CD14-positive monocyte (primary cell): ENCODE data around the gene P4HA1. TPM values are rescaled to one million over a fixed set of nuclear protein-coding genes. Genes with fewer than 3 reads are reported as not detected.

Experiments used
- DNase-seq, 3 donors: peaks; one replicate each; pipeline ENCODE4 v3.0.0-alpha.2; 2011 to 2022
- H2AFZ ChIP-seq: 2 replicates; pipeline ENCODE4 v1.6.0; 2012; ENCODE audit warnings: mild to moderate bottlenecking, low read depth, low read length, inconsistent platforms; ENCODE audit not compliant: insufficient read depth, poor library complexity, severe bottlenecking
- H3K27ac ChIP-seq, 2 donors: 1 replicate in 1 of 2; 2 replicates in 1 of 2; pipeline ENCODE4 v1.5.1; 2012 to 2013; ENCODE audit warnings: low read length in 2 of 2, control low read depth in 1 of 2, inconsistent platforms in 1 of 2, low read depth in 1 of 2, mild to moderate bottlenecking in 1 of 2
- H3K27me3 ChIP-seq, 2 donors: one replicate each; pipeline versions ENCODE4 v1.6.0 to v1.6.1; 2011 to 2013; ENCODE audit warnings: low read length in 2 of 2; ENCODE audit not compliant: control insufficient read depth in 2 of 2, insufficient read depth in 2 of 2
- H3K36me3 ChIP-seq, 2 donors: replicated peaks in 1 of 2; 1 replicate in 1 of 2; 2 replicates in 1 of 2; pipeline versions ENCODE4 v1.5.1 to v1.6.1; 2012 to 2013; ENCODE audit warnings: low read length in 2 of 2, control low read depth in 1 of 2, inconsistent platforms in 1 of 2, mild to moderate bottlenecking in 1 of 2; ENCODE audit not compliant: insufficient read depth in 2 of 2, control insufficient read depth in 1 of 2
- H3K4me1 ChIP-seq, 2 donors: 1 replicate in 1 of 2; 2 replicates in 1 of 2; pipeline versions ENCODE4 v1.5.1 to v1.6.1; 2012 to 2013; ENCODE audit warnings: low read length in 2 of 2, control low read depth in 1 of 2, inconsistent platforms in 1 of 2, mild to moderate bottlenecking in 1 of 2, moderate library complexity in 1 of 2; ENCODE audit not compliant: insufficient read depth in 2 of 2, control insufficient read depth in 1 of 2
- H3K4me2 ChIP-seq: replicated peaks from 2 replicates; pipeline ENCODE3; 2012; ENCODE audit warnings: low read length, moderate library complexity, mild to moderate bottlenecking; ENCODE audit not compliant: poor library complexity, severe bottlenecking; ENCODE audit errors: extremely low read depth
- H3K4me3 ChIP-seq, 3 experiments: fragments of 200-600 bp in 1 of 3; sonication (generic) in 1 of 3; replicated peaks in 1 of 3; 1 replicate in 2 of 3; 2 replicates in 1 of 3; pipeline ENCODE4 v1.5.1; 2011 to 2013; ENCODE audit warnings: low read length in 3 of 3, mild to moderate bottlenecking in 3 of 3, control low read depth in 2 of 3, low read depth in 2 of 3, inconsistent platforms in 1 of 3, moderate library complexity in 1 of 3
- H3K79me2 ChIP-seq: 2 replicates; pipeline ENCODE4 v1.6.0; 2012; ENCODE audit warnings: mild to moderate bottlenecking, control low read depth, inconsistent platforms, low read length, moderate library complexity; ENCODE audit not compliant: insufficient read depth
- H3K9ac ChIP-seq: 2 replicates; pipeline ENCODE4 v1.6.0; 2017; ENCODE audit warnings: low read length, mild to moderate bottlenecking; ENCODE audit not compliant: insufficient read depth, poor library complexity, severe bottlenecking
- H3K9me3 ChIP-seq, 2 donors: replicated peaks in 1 of 2; 1 replicate in 1 of 2; 2 replicates in 1 of 2; pipeline versions ENCODE4 v1.5.1 to v1.6.1; 2012 to 2013; ENCODE audit warnings: low read length in 2 of 2, control low read depth in 1 of 2; ENCODE audit not compliant: control insufficient read depth in 1 of 2, insufficient read depth in 1 of 2
- H4K20me1 ChIP-seq: 2 replicates; pipeline ENCODE4 v1.6.0; 2012; ENCODE audit warnings: mild to moderate bottlenecking, low read length, control low read depth, moderate library complexity; ENCODE audit not compliant: insufficient read depth
- H3K27ac Mint-ChIP-seq, 7 donors: one replicate each; pipeline ENCODE4 v1.8.0; 2020; ENCODE audit warnings: mild to moderate bottlenecking in 7 of 7, mixed read lengths in 7 of 7, moderate library complexity in 6 of 7, inconsistent platforms in 2 of 7
- H3K27me3 Mint-ChIP-seq, 3 donors: one replicate each; pipeline ENCODE4 v1.8.0; 2021 to 2022; ENCODE audit warnings: low read depth in 3 of 3, mild to moderate bottlenecking in 3 of 3, mixed read lengths in 3 of 3, moderate library complexity in 3 of 3, inconsistent platforms in 1 of 3
- H3K36me3 Mint-ChIP-seq, 2 donors: one replicate each; pipeline ENCODE4 v1.8.0; 2020; ENCODE audit warnings: mixed read lengths in 2 of 2, inconsistent platforms in 1 of 2, mild to moderate bottlenecking in 1 of 2
- H3K4me1 Mint-ChIP-seq: one replicate; pipeline ENCODE4 v1.8.0; 2020; ENCODE audit warnings: mild to moderate bottlenecking, mixed read lengths
- H3K4me3 Mint-ChIP-seq, 2 donors: one replicate each; pipeline ENCODE4 v1.8.0; 2020; ENCODE audit warnings: mild to moderate bottlenecking in 2 of 2, mixed read lengths in 2 of 2, moderate library complexity in 1 of 2
- H3K9me3 Mint-ChIP-seq, 7 donors: one replicate each; pipeline ENCODE4 v1.8.0; 2020 to 2022; ENCODE audit warnings: mixed read lengths in 7 of 7, mild to moderate bottlenecking in 6 of 7, moderate library complexity in 6 of 7, inconsistent platforms in 2 of 7
- WGBS: methylation state at CpG from one replicate; pipeline ENCODE4 v1.1.5; 2013; ENCODE audit warnings: missing lambda C conversion rate; ENCODE audit not compliant: insufficient coverage; 5-methylcytosine and 5-hydroxymethylcytosine counted together
- intact Hi-C, 2 donors: fragments of 100-400 bp; cut with micrococcal nuclease; formaldehyde crosslinking; loops; one replicate each; pipeline versions ENCODE4 v1.15.0 to v1.15.1; 2023
- polyA plus RNA-seq, 3 donors: library from polyadenylated mRNA; depleted of rRNA in 1 of 3; unstranded in 2 of 3; stranded (reverse) in 1 of 3; fragments of 300-500 nt in 2 of 3; fragments of >200 nt in 1 of 3; fragmentation: Illumina TruSeq in 2 of 3; gene quantifications; 1 replicate in 2 of 3; 2 replicates in 1 of 3; pipeline ENCODE4 v1.2.3, GENCODE V29; 2012 to 2021
- TF ChIP-seq, protein P1 (sequence below): fragments of 200-600 bp; IDR thresholded peaks from one replicate; pipeline ENCODE4 v1.8.0; 2022; ENCODE audit warnings: antibody characterized with exemption, mild to moderate bottlenecking

P4HA1 gene
- polyA plus RNA-seq, 3 donors = 20.1 to 44.3 (median 43.9) TPM

DNA sequence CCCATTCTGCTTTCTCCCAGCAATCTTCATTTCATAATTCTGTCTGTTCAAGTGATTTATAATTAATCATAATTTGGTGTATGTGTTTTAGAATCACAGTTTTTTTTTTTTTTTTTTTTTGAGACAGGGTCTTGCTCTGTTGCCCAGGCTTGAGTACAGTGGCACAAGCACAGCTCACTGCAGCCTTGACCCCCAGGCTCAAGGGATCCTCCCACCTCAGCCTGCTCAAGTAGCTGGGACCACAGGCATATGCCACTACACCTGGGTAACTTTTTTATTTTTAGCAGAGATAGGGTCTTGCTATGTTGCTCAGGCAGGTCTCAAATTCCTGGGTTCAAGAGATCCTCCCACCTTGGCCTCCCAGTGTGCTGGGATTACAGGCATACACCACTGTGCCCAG lies 92.8 kb downstream of the P4HA1 start:
- Mint-ChIP-seq H3K4me3 (no peak overlapping the region), H3K9me3 (peaks cover 0 to under 1% (median 0%) of the 10 kb centered on the region in 7 donors), H3K27ac (no peak overlapping the region), H3K27me3 (no peaks in the 10 kb centered on the region), H3K36me3 (peaks cover 48 to 54% of the 10 kb centered on the region in 2 donors), H3K4me1 (no peaks in the 10 kb centered on the region)
- H3K4me1 ChIP-seq = no peaks in the 10 kb centered on the region
- DNase-seq = no peak
- no peak overlapping the region for H3K4me3 ChIP-seq
- H3K27ac ChIP-seq = no peak overlapping the region
- H2AFZ ChIP-seq = no peak overlapping the region
- H3K27me3 ChIP-seq = no peaks in the 10 kb centered on the region
- H3K4me2 ChIP-seq = no peak overlapping the region
- intact Hi-C loops = no loop called here
- H3K9me3 ChIP-seq = no peaks in the 10 kb centered on the region
- peaks cover 28 to 51% of the 10 kb centered on the region in 2 donors for H3K36me3 ChIP-seq
- H4K20me1 ChIP-seq = no peaks in the 10 kb centered on the region
- TF ChIP-seq, protein P1, sequence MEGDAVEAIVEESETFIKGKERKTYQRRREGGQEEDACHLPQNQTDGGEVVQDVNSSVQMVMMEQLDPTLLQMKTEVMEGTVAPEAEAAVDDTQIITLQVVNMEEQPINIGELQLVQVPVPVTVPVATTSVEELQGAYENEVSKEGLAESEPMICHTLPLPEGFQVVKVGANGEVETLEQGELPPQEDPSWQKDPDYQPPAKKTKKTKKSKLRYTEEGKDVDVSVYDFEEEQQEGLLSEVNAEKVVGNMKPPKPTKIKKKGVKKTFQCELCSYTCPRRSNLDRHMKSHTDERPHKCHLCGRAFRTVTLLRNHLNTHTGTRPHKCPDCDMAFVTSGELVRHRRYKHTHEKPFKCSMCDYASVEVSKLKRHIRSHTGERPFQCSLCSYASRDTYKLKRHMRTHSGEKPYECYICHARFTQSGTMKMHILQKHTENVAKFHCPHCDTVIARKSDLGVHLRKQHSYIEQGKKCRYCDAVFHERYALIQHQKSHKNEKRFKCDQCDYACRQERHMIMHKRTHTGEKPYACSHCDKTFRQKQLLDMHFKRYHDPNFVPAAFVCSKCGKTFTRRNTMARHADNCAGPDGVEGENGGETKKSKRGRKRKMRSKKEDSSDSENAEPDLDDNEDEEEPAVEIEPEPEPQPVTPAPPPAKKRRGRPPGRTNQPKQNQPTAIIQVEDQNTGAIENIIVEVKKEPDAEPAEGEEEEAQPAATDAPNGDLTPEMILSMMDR = no peak
- no peaks in the 10 kb centered on the region for H3K79me2 ChIP-seq
- no peak overlapping the region for H3K9ac ChIP-seq

DNA sequence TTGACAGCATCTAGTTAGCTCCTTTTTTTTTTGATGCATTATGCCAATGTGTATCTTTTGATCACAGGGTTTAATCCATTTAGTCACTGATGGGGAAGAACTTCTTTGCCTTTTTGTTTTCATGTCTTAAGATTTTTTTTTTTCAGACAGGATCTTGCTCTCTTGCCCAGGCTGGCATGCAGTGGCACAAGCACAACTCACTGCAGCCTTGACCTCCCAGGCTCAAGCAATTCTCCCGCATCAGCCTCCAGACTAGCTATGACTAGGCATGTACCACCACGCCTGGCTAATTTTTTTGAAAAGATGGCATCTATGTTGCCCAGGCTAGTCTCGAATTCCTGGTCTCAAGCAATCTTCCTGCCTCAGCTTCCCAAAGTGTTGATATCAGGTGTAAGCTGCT lies 95.7 kb downstream of the P4HA1 start:
- intact Hi-C loops = no loop called here

More for the DNA sequence above, 95.7 kb downstream of the P4HA1 start:
- DNase-seq = no peak
- TF ChIP-seq, protein P1 = no peak
- H3K27me3 Mint-ChIP-seq = no peaks in the 10 kb centered on the region
- no peak overlapping the region for H3K4me3 Mint-ChIP-seq
- H3K27ac ChIP-seq = no peak overlapping the region
- H3K9me3 Mint-ChIP-seq = peaks cover 0 to 10% (median 4%) of the 10 kb centered on the region in 7 donors
- H3K36me3 ChIP-seq = peaks cover 16 to 22% of the 10 kb centered on the region in 2 donors
- H3K27ac Mint-ChIP-seq = no peak overlapping the region
- no peak overlapping the region for H3K9ac ChIP-seq
- H3K4me1 ChIP-seq = no peaks in the 10 kb centered on the region
- H3K79me2 ChIP-seq = no peaks in the 10 kb centered on the region
- H4K20me1 ChIP-seq = no peaks in the 10 kb centered on the region
- no peak overlapping the region for H2AFZ ChIP-seq
- peaks cover 26 to 31% of the 10 kb centered on the region in 2 donors for H3K36me3 Mint-ChIP-seq
- 100% methylated on average over 2 of the region's 3 CpGs for WGBS
- no peaks in the 10 kb centered on the region for H3K27me3 ChIP-seq
- peaks cover 0 to 4% of the 10 kb centered on the region in 2 donors for H3K9me3 ChIP-seq
- no peak overlapping the region for H3K4me2 ChIP-seq
- H3K4me3 ChIP-seq = no peak overlapping the region
- no peaks in the 10 kb centered on the region for H3K4me1 Mint-ChIP-seq
